ENCODE results near the gene EIF3I.

The EIF3I gene

DNA sequence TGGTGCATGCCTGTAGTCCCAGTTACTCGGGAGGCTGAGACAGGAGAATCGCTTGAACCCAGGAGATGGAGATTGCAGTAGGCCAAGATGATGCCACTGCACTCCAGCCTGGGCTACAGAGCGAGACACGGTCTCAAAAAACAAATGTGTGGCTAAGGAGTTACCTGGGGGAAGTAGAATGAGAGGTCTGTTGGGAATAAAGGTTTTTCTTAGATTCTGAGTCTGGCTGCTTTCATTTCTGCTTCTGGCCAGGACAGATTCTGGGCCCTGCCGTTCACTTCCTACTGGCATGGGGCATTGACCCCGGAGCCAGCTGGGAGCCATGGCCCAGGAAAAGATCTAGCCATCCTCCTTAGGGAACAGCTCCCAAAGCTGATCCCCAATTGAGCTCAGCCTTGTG is 13.7 kb upstream of the EIF3I start:
- no peak overlapping the region for H3K9ac ChIP-seq (ENCODE audit: low read length in 5 of 5)
- H3K27ac ChIP-seq (ENCODE audit: low read depth, low read length): no peak overlapping the region
- H3K4me3 ChIP-seq (ENCODE audit: low read depth in 1 of 5, low read length in 5 of 5): no peak overlapping the region
- H3K9me3 ChIP-seq (ENCODE audit: control insufficient read depth in 5 of 5, low read length in 5 of 5): no peaks in the 10 kb centered on the region
- H3K4me1 ChIP-seq (ENCODE audit: control insufficient read depth in 5 of 5, insufficient read depth in 5 of 5, low read length in 5 of 5): peaks cover 6 to 26% (median 18%) of the 10 kb centered on the region in 5 donors
- H3K36me3 ChIP-seq (ENCODE audit: control insufficient read depth in 5 of 5, insufficient read depth in 5 of 5, low read length in 5 of 5): peaks cover 0 to 10% (median 3%) of the 10 kb centered on the region in 5 donors
- no peaks in the 10 kb centered on the region for H3K27me3 ChIP-seq (ENCODE audit: control insufficient read depth in 5 of 5, insufficient read depth in 4 of 5, low read length in 5 of 5)

DNA sequence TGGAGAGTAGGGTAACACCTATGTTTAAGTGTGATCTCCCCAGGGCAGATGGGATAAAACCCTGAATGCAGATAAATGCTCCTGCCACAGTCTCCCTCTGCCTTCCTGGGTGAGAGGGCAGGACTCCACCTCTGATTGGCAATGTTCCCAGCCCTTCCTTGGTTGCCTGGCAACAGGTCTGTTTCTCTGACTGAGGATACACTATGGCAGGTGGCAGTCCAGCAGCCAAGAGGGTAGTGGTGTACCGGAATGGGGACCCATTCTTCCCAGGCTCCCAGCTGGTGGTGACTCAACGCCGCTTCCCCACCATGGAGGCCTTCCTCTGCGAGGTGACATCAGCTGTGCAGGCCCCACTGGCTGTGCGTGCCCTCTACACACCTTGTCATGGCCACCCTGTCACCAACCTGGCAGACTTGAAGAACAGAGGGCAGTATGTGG is 13.3 kb upstream of the EIF3I start, which contains the start of gene DCDC2B:
TSS of gene DCDC2B (plus strand) at position 199 of the 438 bp plus-strand sequence. CDS start at position 204, 5 bp downstream.
- H3K27ac ChIP-seq (ENCODE audit: low read depth, low read length): no peak within 1 kb of the TSS
- H3K36me3 ChIP-seq (ENCODE audit: control insufficient read depth in 5 of 5, insufficient read depth in 5 of 5, low read length in 5 of 5): peaks cover 0 to 10% (median 5%) of the 10 kb centered on the region in 5 donors
- H3K9ac ChIP-seq (ENCODE audit: low read length in 5 of 5): no peak within 1 kb of the TSS
- no peak within 1 kb of the TSS for H3K4me3 ChIP-seq (ENCODE audit: low read depth in 1 of 5, low read length in 5 of 5)
- H3K4me1 ChIP-seq (ENCODE audit: control insufficient read depth in 5 of 5, insufficient read depth in 5 of 5, low read length in 5 of 5): peaks cover 6 to 26% (median 18%) of the 10 kb centered on the region in 5 donors
- no peaks in the 10 kb centered on the region for H3K9me3 ChIP-seq (ENCODE audit: control insufficient read depth in 5 of 5, low read length in 5 of 5)
- no peaks in the 10 kb centered on the region for H3K27me3 ChIP-seq (ENCODE audit: control insufficient read depth in 5 of 5, insufficient read depth in 4 of 5, low read length in 5 of 5)

DNA sequence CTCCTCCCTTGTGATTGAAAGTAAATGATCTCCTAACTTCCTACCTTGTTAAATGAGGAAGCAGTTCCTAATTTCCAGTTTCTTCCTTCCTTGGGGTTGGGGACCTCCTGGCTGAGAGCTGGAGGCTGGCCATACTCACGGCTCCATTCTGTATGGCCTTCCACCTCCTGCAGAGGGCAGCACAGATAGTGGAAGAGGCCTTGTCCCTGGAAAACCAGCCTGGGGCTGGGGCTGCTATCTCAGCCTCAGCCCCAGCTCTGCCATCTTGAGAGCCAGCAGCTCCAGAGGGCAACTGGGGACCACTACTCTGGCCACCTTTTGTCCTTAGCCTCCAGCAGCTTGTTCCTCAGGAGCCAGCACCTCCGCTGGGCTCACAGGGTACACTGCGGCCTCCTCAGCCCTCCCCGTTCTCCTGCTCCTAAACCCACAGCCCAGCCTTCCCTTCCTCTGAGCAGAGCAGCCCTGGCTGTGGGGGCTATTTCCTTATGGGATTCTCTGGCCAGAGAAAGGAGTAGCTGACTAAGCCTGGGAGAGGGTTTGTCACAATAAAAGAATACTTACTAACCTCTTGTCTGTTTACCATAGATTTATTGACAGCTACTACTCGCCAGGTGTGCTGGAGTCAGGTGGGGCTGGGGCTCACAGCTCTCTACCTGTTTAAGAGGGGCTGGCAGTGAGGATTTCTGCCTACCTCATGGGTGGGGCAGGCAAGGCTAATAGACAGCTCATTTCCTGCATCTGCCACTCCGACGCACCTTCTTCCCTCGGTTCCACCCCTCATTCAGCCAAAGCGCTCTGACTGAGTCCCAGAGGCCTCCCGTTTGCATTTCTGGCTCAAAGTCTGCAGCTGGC is 6.4 kb upstream of the EIF3I start:
- Histone ChIP-seq H3K9me3 (ENCODE audit: control insufficient read depth in 5 of 5, low read length in 5 of 5) (no peaks in the 10 kb centered on the region), H3K27me3 (ENCODE audit: control insufficient read depth in 5 of 5, insufficient read depth in 4 of 5, low read length in 5 of 5) (no peaks in the 10 kb centered on the region), H3K27ac (ENCODE audit: low read depth, low read length) (peak overlapping the region; percentile 11), H3K36me3 (ENCODE audit: control insufficient read depth in 5 of 5, insufficient read depth in 5 of 5, low read length in 5 of 5) (peaks cover 0 to 62% (median 45%) of the 10 kb centered on the region in 5 donors), H3K4me1 (ENCODE audit: control insufficient read depth in 5 of 5, insufficient read depth in 5 of 5, low read length in 5 of 5) (peaks cover 0 to 8% (median 3%) of the 10 kb centered on the region in 5 donors), H3K9ac (ENCODE audit: low read length in 5 of 5) (peak overlapping the region in 2 of 5 donors; percentile 9 to 26), H3K4me3 (ENCODE audit: low read depth in 1 of 5, low read length in 5 of 5) (no peak overlapping the region)

DNA sequence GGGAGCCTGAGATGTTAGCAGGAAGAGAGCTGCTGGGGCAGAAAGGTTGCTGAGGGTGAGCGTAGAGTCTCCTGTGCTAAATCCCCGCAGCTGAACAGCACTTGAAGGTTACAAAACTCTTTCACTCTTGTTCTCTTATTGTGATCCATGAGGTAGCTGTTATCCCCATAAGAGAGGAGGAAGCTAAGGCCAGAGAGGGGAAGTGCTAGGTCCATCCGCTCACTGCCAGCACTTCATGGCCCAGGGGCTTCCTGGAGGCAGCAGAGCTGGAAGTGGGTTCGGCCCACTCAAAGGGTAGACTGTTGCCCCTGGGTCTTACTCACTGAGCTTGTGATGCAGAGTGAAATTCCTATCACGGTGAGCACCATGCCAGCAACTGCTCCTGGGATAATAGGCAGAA is 5.6 kb upstream of the EIF3I start:
- Histone ChIP-seq H3K4me1 (ENCODE audit: control insufficient read depth in 5 of 5, insufficient read depth in 5 of 5, low read length in 5 of 5) (peaks cover 3 to 15% (median 11%) of the 10 kb centered on the region in 5 donors), H3K9me3 (ENCODE audit: control insufficient read depth in 5 of 5, low read length in 5 of 5) (no peaks in the 10 kb centered on the region), H3K9ac (ENCODE audit: low read length in 5 of 5) (no peak overlapping the region), H3K4me3 (ENCODE audit: low read depth in 1 of 5, low read length in 5 of 5) (no peak overlapping the region), H3K27ac (ENCODE audit: low read depth, low read length) (no peak overlapping the region), H3K36me3 (ENCODE audit: control insufficient read depth in 5 of 5, insufficient read depth in 5 of 5, low read length in 5 of 5) (peaks cover 0 to 62% (median 45%) of the 10 kb centered on the region in 5 donors), H3K27me3 (ENCODE audit: control insufficient read depth in 5 of 5, insufficient read depth in 4 of 5, low read length in 5 of 5) (no peaks in the 10 kb centered on the region)

DNA sequence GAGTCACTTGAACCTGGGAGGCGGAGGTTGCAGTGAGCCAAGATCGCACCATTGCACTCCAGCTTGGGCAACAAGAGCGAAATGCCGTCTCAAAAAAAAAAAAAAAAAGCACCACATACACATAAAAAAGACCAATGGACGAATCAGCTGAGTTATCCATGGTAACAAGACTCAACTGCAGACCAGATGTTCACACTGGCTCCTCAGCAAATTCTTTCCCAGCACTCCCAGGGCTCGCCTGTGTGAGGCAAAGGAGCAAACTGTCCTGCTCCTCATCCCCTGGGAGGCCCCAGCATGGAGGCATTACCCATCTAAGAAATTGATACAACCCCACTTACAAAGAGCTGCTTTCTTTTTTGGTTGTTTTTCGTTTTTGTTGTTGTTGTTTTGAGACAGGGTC is 3.2 kb upstream of the EIF3I start:
- peaks cover 7 to 31% (median 25%) of the 10 kb centered on the region in 5 donors for H3K4me1 ChIP-seq (ENCODE audit: control insufficient read depth in 5 of 5, insufficient read depth in 5 of 5, low read length in 5 of 5)
- no peak overlapping the region for H3K9ac ChIP-seq (ENCODE audit: low read length in 5 of 5)
- H3K27me3 ChIP-seq (ENCODE audit: control insufficient read depth in 5 of 5, insufficient read depth in 4 of 5, low read length in 5 of 5): no peaks in the 10 kb centered on the region
- no peaks in the 10 kb centered on the region for H3K9me3 ChIP-seq (ENCODE audit: control insufficient read depth in 5 of 5, low read length in 5 of 5)
- no peak overlapping the region for H3K4me3 ChIP-seq (ENCODE audit: low read depth in 1 of 5, low read length in 5 of 5)
- H3K27ac ChIP-seq (ENCODE audit: low read depth, low read length): no peak overlapping the region
- peaks cover 0 to 54% (median 42%) of the 10 kb centered on the region in 5 donors for H3K36me3 ChIP-seq (ENCODE audit: control insufficient read depth in 5 of 5, insufficient read depth in 5 of 5, low read length in 5 of 5)

DNA sequence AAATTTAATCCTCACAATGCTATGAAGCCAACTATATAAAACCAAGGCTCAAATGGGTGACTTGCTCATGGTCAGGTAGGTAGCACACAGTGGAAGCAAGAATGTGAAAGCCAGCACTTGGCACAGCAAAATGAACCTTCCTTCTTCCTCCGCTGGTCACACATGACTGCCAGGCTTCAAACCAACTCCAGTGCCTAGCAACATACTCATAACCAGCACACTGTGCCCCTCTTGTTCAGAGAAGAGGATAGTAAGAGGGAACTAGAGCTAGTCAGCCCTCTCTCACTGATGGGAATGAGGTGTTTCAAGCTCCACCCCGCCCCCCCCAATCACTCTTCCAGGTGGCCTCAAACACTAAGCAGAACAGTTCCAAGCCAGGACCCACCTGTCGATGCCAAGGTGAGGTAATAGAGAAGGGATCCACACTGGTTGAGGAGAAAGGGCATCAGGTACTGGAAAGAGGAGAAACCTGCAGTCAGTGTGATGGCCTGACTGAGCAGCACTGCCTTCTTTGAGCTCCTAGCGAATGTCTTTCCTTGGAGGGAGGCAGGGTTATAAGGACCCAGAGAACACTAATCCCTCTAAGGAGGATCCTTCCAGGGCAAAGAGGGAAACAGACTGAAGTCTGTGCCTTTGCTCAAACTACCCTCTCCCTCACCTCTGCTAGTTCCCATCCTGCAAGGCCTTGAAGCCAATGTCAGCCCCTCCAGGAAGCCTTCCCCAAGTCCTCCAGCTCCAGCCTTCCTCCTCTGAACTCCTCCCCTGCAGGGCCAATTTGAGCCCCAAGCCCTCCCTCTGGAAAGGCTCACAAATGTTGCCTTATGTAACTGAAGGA is 1.2 kb upstream of the EIF3I start:
- peak overlapping the region in 4 of 5 donors; percentile 74 to 98 (median 92) for H3K9ac ChIP-seq (ENCODE audit: low read length in 5 of 5)
- no peaks in the 10 kb centered on the region for H3K9me3 ChIP-seq (ENCODE audit: control insufficient read depth in 5 of 5, low read length in 5 of 5)
- H3K27ac ChIP-seq (ENCODE audit: low read depth, low read length): peak overlapping the region; percentile 97
- H3K27me3 ChIP-seq (ENCODE audit: control insufficient read depth in 5 of 5, insufficient read depth in 4 of 5, low read length in 5 of 5): no peaks in the 10 kb centered on the region
- peaks cover 0 to 51% (median 38%) of the 10 kb centered on the region in 5 donors for H3K36me3 ChIP-seq (ENCODE audit: control insufficient read depth in 5 of 5, insufficient read depth in 5 of 5, low read length in 5 of 5)
- peaks cover 7 to 32% (median 28%) of the 10 kb centered on the region in 5 donors for H3K4me1 ChIP-seq (ENCODE audit: control insufficient read depth in 5 of 5, insufficient read depth in 5 of 5, low read length in 5 of 5)
- peak overlapping the region; percentile 88 to 98 (median 93) for H3K4me3 ChIP-seq (ENCODE audit: low read depth in 1 of 5, low read length in 5 of 5)

DNA sequence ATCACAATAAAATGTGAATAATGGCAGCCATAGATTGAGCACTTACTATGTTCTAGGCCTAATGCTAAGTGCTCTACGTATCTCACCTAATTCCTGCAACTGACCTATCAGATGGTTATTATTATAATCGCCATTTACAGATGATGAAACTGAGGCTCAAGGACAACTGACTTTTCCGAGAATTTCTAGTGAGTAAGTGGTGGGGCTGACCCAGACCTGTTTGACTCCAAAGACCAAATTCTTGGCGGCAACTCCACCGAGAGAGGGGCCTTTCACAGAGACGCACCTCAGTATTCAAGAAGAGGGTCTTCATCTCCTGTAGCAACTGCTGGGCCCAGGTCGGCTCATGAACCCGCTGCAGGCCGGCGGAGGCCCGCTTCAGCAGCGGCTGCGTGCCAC is 627 bp upstream of the EIF3I start:
- Histone ChIP-seq H3K36me3 (ENCODE audit: control insufficient read depth in 5 of 5, insufficient read depth in 5 of 5, low read length in 5 of 5) (peaks cover 0 to 51% (median 37%) of the 10 kb centered on the region in 5 donors), H3K27me3 (ENCODE audit: control insufficient read depth in 5 of 5, insufficient read depth in 4 of 5, low read length in 5 of 5) (no peaks in the 10 kb centered on the region), H3K9ac (ENCODE audit: low read length in 5 of 5) (peak overlapping the region in 4 of 5 donors; percentile 74 to 98 (median 92)), H3K9me3 (ENCODE audit: control insufficient read depth in 5 of 5, low read length in 5 of 5) (no peaks in the 10 kb centered on the region), H3K4me1 (ENCODE audit: control insufficient read depth in 5 of 5, insufficient read depth in 5 of 5, low read length in 5 of 5) (peaks cover 7 to 32% (median 28%) of the 10 kb centered on the region in 5 donors), H3K27ac (ENCODE audit: low read depth, low read length) (peak overlapping the region; percentile 97), H3K4me3 (ENCODE audit: low read depth in 1 of 5, low read length in 5 of 5) (peak overlapping the region; percentile 88 to 98 (median 93))

DNA sequence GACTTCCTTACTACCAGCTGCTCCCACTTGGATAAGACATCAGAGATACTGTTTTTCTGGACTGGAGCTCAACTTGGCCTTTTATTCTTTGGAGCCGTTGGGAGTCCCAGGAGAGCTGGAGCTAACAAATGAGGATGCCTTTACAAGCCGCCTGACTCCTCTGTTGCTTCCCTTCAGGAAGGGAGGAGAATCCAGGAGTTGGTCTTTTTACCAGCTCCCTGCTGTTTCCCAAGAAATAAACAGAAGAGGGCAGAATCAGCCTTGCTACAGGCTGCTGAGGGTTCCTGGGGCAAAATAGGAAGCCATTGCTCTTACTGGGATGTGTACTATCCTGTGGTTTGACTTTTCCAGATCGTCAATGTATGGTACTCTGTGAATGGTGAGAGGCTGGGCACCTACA is 1.5 kb downstream of the EIF3I start:
- H3K9me3 ChIP-seq (ENCODE audit: control insufficient read depth in 5 of 5, low read length in 5 of 5): no peaks in the 10 kb centered on the region
- H3K27ac ChIP-seq (ENCODE audit: low read depth, low read length): peak overlapping the region; percentile 97
- H3K27me3 ChIP-seq (ENCODE audit: control insufficient read depth in 5 of 5, insufficient read depth in 4 of 5, low read length in 5 of 5): no peaks in the 10 kb centered on the region
- peaks cover 7 to 32% (median 28%) of the 10 kb centered on the region in 5 donors for H3K4me1 ChIP-seq (ENCODE audit: control insufficient read depth in 5 of 5, insufficient read depth in 5 of 5, low read length in 5 of 5)
- peaks cover 4 to 54% (median 41%) of the 10 kb centered on the region in 5 donors for H3K36me3 ChIP-seq (ENCODE audit: control insufficient read depth in 5 of 5, insufficient read depth in 5 of 5, low read length in 5 of 5)
- H3K4me3 ChIP-seq (ENCODE audit: low read depth in 1 of 5, low read length in 5 of 5): peak overlapping the region in 4 of 5 donors; percentile 32 to 95 (median 72)
- peak overlapping the region in 4 of 5 donors; percentile 26 to 71 (median 60) for H3K9ac ChIP-seq (ENCODE audit: low read length in 5 of 5)

DNA sequence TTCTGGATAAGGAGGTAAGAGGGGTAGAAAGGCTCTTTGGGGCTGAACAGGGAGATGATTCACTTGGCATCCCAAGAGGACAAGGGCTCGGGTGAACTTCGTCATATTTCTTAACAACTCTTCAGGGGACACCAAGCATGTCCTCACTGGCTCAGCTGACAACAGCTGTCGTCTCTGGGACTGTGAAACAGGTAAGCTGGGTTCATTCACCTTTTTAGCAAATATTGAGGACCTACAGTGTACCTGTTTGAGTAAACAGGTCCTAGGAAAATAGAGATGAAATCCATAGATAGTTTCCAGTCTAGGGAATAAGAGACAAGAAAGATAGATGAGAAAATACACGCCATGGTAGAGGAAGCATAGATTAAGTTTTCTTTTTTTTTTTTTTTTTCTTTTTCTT is 2.1 kb downstream of the EIF3I start:
- H3K9me3 ChIP-seq (ENCODE audit: control insufficient read depth in 5 of 5, low read length in 5 of 5): no peaks in the 10 kb centered on the region
- H3K27me3 ChIP-seq (ENCODE audit: control insufficient read depth in 5 of 5, insufficient read depth in 4 of 5, low read length in 5 of 5): no peaks in the 10 kb centered on the region
- peaks cover 4 to 56% (median 43%) of the 10 kb centered on the region in 5 donors for H3K36me3 ChIP-seq (ENCODE audit: control insufficient read depth in 5 of 5, insufficient read depth in 5 of 5, low read length in 5 of 5)
- H3K4me3 ChIP-seq (ENCODE audit: low read depth in 1 of 5, low read length in 5 of 5): peak overlapping the region in 4 of 5 donors; percentile 0 to 93 (median 42)
- H3K4me1 ChIP-seq (ENCODE audit: control insufficient read depth in 5 of 5, insufficient read depth in 5 of 5, low read length in 5 of 5): peaks cover 7 to 32% (median 28%) of the 10 kb centered on the region in 5 donors
- H3K9ac ChIP-seq (ENCODE audit: low read length in 5 of 5): peak overlapping the region in 2 of 5 donors; percentile 38 to 71
- H3K27ac ChIP-seq (ENCODE audit: low read depth, low read length): peak overlapping the region; percentile 97
